H1 (cell line): ENCODE results near the gene LPP. TPM values are rescaled to one million over a fixed set of nuclear protein-coding genes. Genes with fewer than 3 reads are reported as not detected.

ENCODE experiments used
- CTCF ChIA-PET: fragments of 300-600 bp; sonication (Branson Sonifier 250); formaldehyde crosslinking; loops from one replicate; lab custom pipeline; 2021; ENCODE audit not compliant: partially characterized antibody; lab: Charles Lee
- POLR2A ChIA-PET: fragments of 300-600 bp; sonication (Branson Sonifier 250); formaldehyde crosslinking; loops from one replicate; lab custom pipeline; 2021; ENCODE audit warnings: inconsistent platforms; ENCODE audit not compliant: partially characterized antibody; lab: Charles Lee
- DNase-seq, 2 experiments: peaks; one replicate each; pipeline versions ENCODE4 v3.0.0 to v3.0.0-alpha.2; 2010 to 2022; ENCODE audit warnings: low spot score in 2 of 2, low read depth in 1 of 2, mixed read lengths in 1 of 2
- FAIRE-seq: peaks from 2 replicates; lab custom pipeline; 2011; peaks lifted over from hg19 to GRCh38; lab: Jason Lieb, UNC
- H2AFZ ChIP-seq: 2 replicates; pipeline ENCODE4 v1.8.1; 2012; ENCODE audit warnings: low read length, inconsistent platforms
- H2AK5ac ChIP-seq: 2 replicates; pipeline ENCODE4 v1.6.1; 2013; ENCODE audit warnings: low read depth, low read length
- H2BK120ac ChIP-seq: replicated peaks from 2 replicates; pipeline ENCODE3; 2013; ENCODE audit warnings: low read depth, low read length, inconsistent platforms
- H2BK12ac ChIP-seq: 2 replicates; pipeline ENCODE4 v1.6.1; 2013; ENCODE audit warnings: low read depth, low read length
- H2BK15ac ChIP-seq: 2 replicates; pipeline ENCODE4 v1.6.1; 2013; ENCODE audit warnings: low read length
- H2BK20ac ChIP-seq: 2 replicates; pipeline ENCODE4 v1.6.1; 2013; ENCODE audit warnings: low read length
- H2BK5ac ChIP-seq: 2 replicates; pipeline ENCODE4 v1.6.1; 2013; ENCODE audit warnings: low read depth, low read length
- H3K14ac ChIP-seq: 2 replicates; pipeline ENCODE4 v1.6.1; 2013; ENCODE audit warnings: inconsistent platforms; ENCODE audit not compliant: insufficient read length
- H3K18ac ChIP-seq: 2 replicates; pipeline ENCODE4 v1.6.1; 2013; ENCODE audit warnings: low read length; ENCODE audit errors: extremely low read depth
- H3K23ac ChIP-seq: 2 replicates; pipeline ENCODE4 v1.6.1; 2013; ENCODE audit warnings: inconsistent platforms; ENCODE audit not compliant: insufficient read length
- H3K23me2 ChIP-seq: 2 replicates; pipeline ENCODE4 v1.6.1; 2013; ENCODE audit warnings: low read depth, low read length
- H3K27ac ChIP-seq: 2 replicates; pipeline ENCODE4 v1.6.1; 2011; ENCODE audit warnings: low read depth, low read length, inconsistent platforms
- H3K27me3 ChIP-seq, 4 experiments: replicated peaks in 1 of 4; 1 replicate in 1 of 4; 2 replicates in 3 of 4; pipeline versions ENCODE4 v1.6.1 to v1.8.1; 2011 to 2013; ENCODE audit warnings: low read length in 3 of 4, mild to moderate bottlenecking in 3 of 4, inconsistent platforms in 2 of 4, mixed read lengths in 2 of 4, moderate library complexity in 1 of 4; ENCODE audit not compliant: control insufficient read depth in 3 of 4, insufficient read depth in 3 of 4; ENCODE audit errors: extremely low read depth in 1 of 4
- H3K36me3 ChIP-seq, 4 experiments: 2 replicates each; pipeline versions ENCODE4 v1.6.1 to v1.8.1; 2011 to 2013; ENCODE audit warnings: mild to moderate bottlenecking in 4 of 4, low read length in 3 of 4, moderate library complexity in 2 of 4, control low read depth in 1 of 4, inconsistent platforms in 1 of 4; ENCODE audit not compliant: insufficient read depth in 4 of 4, control insufficient read depth in 2 of 4
- H3K4ac ChIP-seq: replicated peaks from 2 replicates; pipeline ENCODE3; 2013; ENCODE audit warnings: low read length, low read depth, mixed read lengths, inconsistent platforms; ENCODE audit not compliant: insufficient read length
- H3K4me1 ChIP-seq, 4 experiments: replicated peaks in 1 of 4; 1 replicate in 1 of 4; 2 replicates in 3 of 4; pipeline versions ENCODE4 v1.6.1 to v1.8.1; 2011 to 2013; ENCODE audit warnings: low read length in 3 of 4, inconsistent platforms in 2 of 4, mixed read lengths in 1 of 4; ENCODE audit not compliant: insufficient read depth in 4 of 4, control insufficient read depth in 3 of 4
- H3K4me2 ChIP-seq, 2 experiments: 2 replicates each; pipeline versions ENCODE4 v1.6.1 to v1.8.1; 2011 to 2013; ENCODE audit warnings: low read depth in 2 of 2, low read length in 2 of 2, control low read depth in 1 of 2, inconsistent platforms in 1 of 2, mild to moderate bottlenecking in 1 of 2; ENCODE audit not compliant: insufficient read depth in 1 of 2
- H3K4me3 ChIP-seq, 4 experiments: fragments of 200-600, 300-600 bp in 1 of 4; sonication (generic), shearing (Covaris generic), sonication (Bioruptor Twin) in 1 of 4; 2 replicates each; pipeline versions ENCODE4 v1.5.1 to v1.8.1; 2011 to 2016; ENCODE audit warnings: low read length in 4 of 4, low read depth in 3 of 4, control low read depth in 2 of 4, inconsistent platforms in 2 of 4, mild to moderate bottlenecking in 2 of 4, mixed read lengths in 1 of 4, moderate library complexity in 1 of 4; ENCODE audit not compliant: insufficient read depth in 2 of 4; ENCODE audit errors: extremely low read depth in 1 of 4
- H3K56ac ChIP-seq: replicated peaks from 2 replicates; pipeline ENCODE3; 2013; ENCODE audit warnings: low read depth, mild to moderate bottlenecking, mixed read lengths, low read length, inconsistent platforms; ENCODE audit not compliant: insufficient read length
- H3K79me1 ChIP-seq: 2 replicates; pipeline ENCODE4 v1.6.1; 2013; ENCODE audit warnings: low read depth, low read length, control low read depth
- H3K79me2 ChIP-seq, 2 experiments: 2 replicates each; pipeline versions ENCODE4 v1.6.1 to v1.8.1; 2012 to 2013; ENCODE audit warnings: low read length in 2 of 2, mild to moderate bottlenecking in 2 of 2, inconsistent platforms in 1 of 2; ENCODE audit not compliant: insufficient read depth in 2 of 2, control insufficient read depth in 1 of 2
- H3K9ac ChIP-seq, 4 experiments: replicated peaks in 1 of 4; 1 replicate in 1 of 4; 2 replicates in 3 of 4; pipeline versions ENCODE4 v1.6.1 to v1.8.1; 2011 to 2013; ENCODE audit warnings: low read depth in 3 of 4, low read length in 3 of 4, control low read depth in 2 of 4, mild to moderate bottlenecking in 2 of 4, moderate library complexity in 2 of 4, inconsistent platforms in 1 of 4; ENCODE audit errors: extremely low read depth in 1 of 4
- H3K9me3 ChIP-seq, 2 experiments: 2 replicates each; pipeline versions ENCODE4 v1.6.1 to v1.8.1; 2012 to 2013; ENCODE audit warnings: mild to moderate bottlenecking in 2 of 2, moderate library complexity in 2 of 2, control low read depth in 1 of 2, inconsistent platforms in 1 of 2, low read depth in 1 of 2, low read length in 1 of 2, mixed read lengths in 1 of 2; ENCODE audit not compliant: insufficient read depth in 2 of 2
- H4K20me1 ChIP-seq, 2 experiments: replicated peaks in 1 of 2; 2 replicates each; pipeline versions ENCODE3 to v1.8.1; 2011 to 2013; ENCODE audit warnings: inconsistent platforms in 2 of 2, low read length in 2 of 2, mild to moderate bottlenecking in 1 of 2; ENCODE audit not compliant: insufficient read depth in 2 of 2, control insufficient read depth in 1 of 2
- H4K5ac ChIP-seq: 2 replicates; pipeline ENCODE4 v1.6.1; 2013; ENCODE audit warnings: low read length, low read depth, mixed read lengths, inconsistent platforms; ENCODE audit not compliant: insufficient read length
- H4K8ac ChIP-seq: 2 replicates; pipeline ENCODE4 v1.8.0; 2013; ENCODE audit warnings: mild to moderate bottlenecking, moderate library complexity, low read length, inconsistent platforms; ENCODE audit not compliant: insufficient read depth; ENCODE audit errors: extremely low read depth
- H4K91ac ChIP-seq: replicated peaks from 2 replicates; pipeline ENCODE3; 2013; ENCODE audit warnings: low read length, mixed read lengths, inconsistent platforms; ENCODE audit not compliant: insufficient read length
- CHD2 ChIP-seq: IDR thresholded peaks from 2 replicates; pipeline ENCODE4 v1.6.1; 2012; ENCODE audit warnings: low read length, improper control_type of control experiment
- EGR1 ChIP-seq: IDR thresholded peaks from 2 replicates; pipeline ENCODE4 v1.6.1; 2011; ENCODE audit warnings: low read depth, low read length, borderline replicate concordance
- EP300 ChIP-seq, 2 experiments: IDR thresholded peaks; 1 replicate in 1 of 2; 2 replicates in 1 of 2; pipeline ENCODE4 v1.6.1; 2011 to 2012; ENCODE audit warnings: low read depth in 2 of 2, low read length in 2 of 2, mild to moderate bottlenecking in 2 of 2, borderline replicate concordance in 1 of 2, inconsistent platforms in 1 of 2, moderate library complexity in 1 of 2
- JUND ChIP-seq: IDR thresholded peaks from 2 replicates; pipeline ENCODE4 v1.6.1; 2011; ENCODE audit warnings: mild to moderate bottlenecking, improper control_type of control experiment, low read length
- RAD21 ChIP-seq, 2 experiments: IDR thresholded peaks in 1 of 2; conservative IDR thresholded peaks in 1 of 2; 2 replicates each; pipeline ENCODE4 v1.6.1; 2011; ENCODE audit warnings: low read depth in 2 of 2, low read length in 2 of 2, improper control_type of control experiment in 1 of 2, inconsistent platforms in 1 of 2, mild to moderate bottlenecking in 1 of 2, moderate library complexity in 1 of 2
- RBBP5 ChIP-seq: IDR thresholded peaks from 2 replicates; pipeline ENCODE4 v1.7.1; 2012; ENCODE audit warnings: low read depth, mild to moderate bottlenecking, inconsistent platforms, low read length, moderate library complexity, borderline replicate concordance
- SIX5 ChIP-seq: IDR thresholded peaks from 2 replicates; pipeline ENCODE4 v1.6.1; 2011; ENCODE audit warnings: mild to moderate bottlenecking, low read depth, low read length
- TAF1 ChIP-seq: IDR thresholded peaks from 2 replicates; pipeline ENCODE4 v1.6.1; 2011; ENCODE audit warnings: mild to moderate bottlenecking, low read depth, low read length
- WGBS, 2 experiments: shearing (Covaris generic) in 1 of 2; methylation state at CpG; one replicate each; pipeline versions ENCODE4 v1.1.6 to v1.1.7; 2013 to 2015; ENCODE audit warnings: low lambda C conversion rate in 2 of 2, mixed read lengths in 2 of 2, inconsistent platforms in 1 of 2, low coverage in 1 of 2, missing lambda C conversion rate in 1 of 2; ENCODE audit not compliant: insufficient replicate concordance in 2 of 2, insufficient coverage in 1 of 2, insufficient read length in 1 of 2; ENCODE audit errors: extremely low coverage in 1 of 2, missing lambda C conversion rate in 1 of 2; 5-methylcytosine and 5-hydroxymethylcytosine counted together
- polyA plus RNA-seq, 7 experiments: library from polyadenylated mRNA; depleted of rRNA in 3 of 7; stranded (reverse) in 5 of 7; unstranded in 2 of 7; fragments of >200 nt in 5 of 7; fragments of 200-250 nt in 2 of 7; gene quantifications; 1 replicate in 5 of 7; 2 replicates in 1 of 7; 4 replicates in 1 of 7; pipeline versions ENCODE4 v1.2.1 to v1.2.3, GENCODE V29; 2011 to 2013; ENCODE audit warnings: missing spikeins in 2 of 7, mixed read lengths in 2 of 7
- total RNA-seq: library from RNA; stranded (reverse); fragmentation: NEBNext Ultra II Directional; extraction: Animal tissue kit (Norgen Biotek cat#: 25700); gene quantifications from 2 replicates; pipeline ENCODE4 v1.2.1, GENCODE V29; 2021
- TF ChIP-seq, protein P1 (sequence below), 3 experiments: IDR thresholded peaks; 1 replicate in 2 of 3; 2 replicates in 1 of 3; pipeline versions ENCODE4 v1.5.1 to v1.6.1; 2011; ENCODE audit warnings: low read length in 3 of 3, mild to moderate bottlenecking in 3 of 3, inconsistent platforms in 2 of 3, low read depth in 1 of 3, moderate library complexity in 1 of 3; ENCODE audit not compliant: insufficient read depth in 1 of 3; ENCODE audit errors: control extremely low read depth in 1 of 3
- TF ChIP-seq, protein P2 (sequence below): IDR thresholded peaks from 2 replicates; pipeline ENCODE4 v1.6.1; 2011; ENCODE audit warnings: low read depth, mild to moderate bottlenecking, low read length; ENCODE audit not compliant: insufficient read depth

LPP gene
- total and polyA plus RNA-seq, 2 of the 8 experiments (the other 6 are each of a cell fraction or from before 2014, with no cell fraction given): 10.0 to 53.3 TPM

DNA sequence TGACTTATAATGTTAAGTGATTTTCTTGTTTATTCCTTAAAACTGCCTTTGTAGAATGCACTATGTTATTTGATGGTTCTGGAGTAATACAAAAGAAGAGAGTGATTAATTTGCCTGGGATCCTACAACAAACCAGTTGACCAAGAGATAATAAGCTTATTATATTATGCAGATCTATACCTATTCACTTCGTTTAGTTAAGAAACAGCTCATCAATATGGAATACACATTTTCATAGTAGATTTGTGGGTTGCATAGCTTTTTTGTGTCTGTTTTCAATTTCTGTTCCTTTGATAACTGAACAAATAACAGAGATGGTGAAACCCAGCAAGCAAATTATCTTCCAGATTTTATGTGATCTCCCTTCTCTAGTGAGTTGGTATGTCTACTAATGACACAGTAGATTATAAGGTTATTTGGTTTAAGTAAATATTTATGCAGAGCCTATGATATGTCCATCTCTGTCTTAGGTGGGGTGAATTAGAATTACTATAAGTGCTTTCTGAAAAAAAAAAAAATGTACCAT is 574.5 kb downstream of the LPP start:
- H3K23ac ChIP-seq: no peak overlapping the region
- TF ChIP-seq RBBP5: no peak
- no peak for TF ChIP-seq TAF1
- TF ChIP-seq, protein P1, sequence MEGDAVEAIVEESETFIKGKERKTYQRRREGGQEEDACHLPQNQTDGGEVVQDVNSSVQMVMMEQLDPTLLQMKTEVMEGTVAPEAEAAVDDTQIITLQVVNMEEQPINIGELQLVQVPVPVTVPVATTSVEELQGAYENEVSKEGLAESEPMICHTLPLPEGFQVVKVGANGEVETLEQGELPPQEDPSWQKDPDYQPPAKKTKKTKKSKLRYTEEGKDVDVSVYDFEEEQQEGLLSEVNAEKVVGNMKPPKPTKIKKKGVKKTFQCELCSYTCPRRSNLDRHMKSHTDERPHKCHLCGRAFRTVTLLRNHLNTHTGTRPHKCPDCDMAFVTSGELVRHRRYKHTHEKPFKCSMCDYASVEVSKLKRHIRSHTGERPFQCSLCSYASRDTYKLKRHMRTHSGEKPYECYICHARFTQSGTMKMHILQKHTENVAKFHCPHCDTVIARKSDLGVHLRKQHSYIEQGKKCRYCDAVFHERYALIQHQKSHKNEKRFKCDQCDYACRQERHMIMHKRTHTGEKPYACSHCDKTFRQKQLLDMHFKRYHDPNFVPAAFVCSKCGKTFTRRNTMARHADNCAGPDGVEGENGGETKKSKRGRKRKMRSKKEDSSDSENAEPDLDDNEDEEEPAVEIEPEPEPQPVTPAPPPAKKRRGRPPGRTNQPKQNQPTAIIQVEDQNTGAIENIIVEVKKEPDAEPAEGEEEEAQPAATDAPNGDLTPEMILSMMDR (IDR thresholded peaks at IDR 0.05; ENCODE audit: control extremely low read depth in 1 of 3, insufficient read depth in 1 of 3, low read depth in 1 of 3, low read length in 3 of 3): no peak
- no peak for TF ChIP-seq JUND
- no peak for TF ChIP-seq EP300 (IDR thresholded peaks at IDR 0.05; ENCODE audit: borderline replicate concordance in 1 of 2, low read depth in 2 of 2, low read length in 2 of 2)
- no peak for TF ChIP-seq SIX5
- no peak for TF ChIP-seq EGR1
- no peak for TF ChIP-seq RAD21 (IDR thresholded peaks at IDR 0.05 in 1 of 2, conservative IDR thresholded peaks at IDR 0.05 in 1 of 2; ENCODE audit: low read depth in 2 of 2, low read length in 2 of 2)
- TF ChIP-seq, protein P2, sequence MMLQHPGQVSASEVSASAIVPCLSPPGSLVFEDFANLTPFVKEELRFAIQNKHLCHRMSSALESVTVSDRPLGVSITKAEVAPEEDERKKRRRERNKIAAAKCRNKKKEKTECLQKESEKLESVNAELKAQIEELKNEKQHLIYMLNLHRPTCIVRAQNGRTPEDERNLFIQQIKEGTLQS: no peak
- no peak for TF ChIP-seq CHD2

More for the DNA sequence above, 574.5 kb downstream of the LPP start:
- H3K56ac ChIP-seq: no peak overlapping the region
- no peaks in the 10 kb centered on the region for H3K4me1 ChIP-seq
- H3K4me2 ChIP-seq: no peak overlapping the region
- H4K8ac ChIP-seq: no peak overlapping the region
- no peak overlapping the region for H3K9ac ChIP-seq
- FAIRE-seq: no peak
- H4K5ac ChIP-seq: no peak overlapping the region
- no peak overlapping the region for H2AFZ ChIP-seq
- H4K91ac ChIP-seq: no peak overlapping the region
- H2AK5ac ChIP-seq: no peak overlapping the region
- POLR2A ChIA-PET: no interaction called here
- H3K4ac ChIP-seq: no peak overlapping the region
- no peak overlapping the region for H3K27ac ChIP-seq
- no peaks in the 10 kb centered on the region for H3K9me3 ChIP-seq
- H3K36me3 ChIP-seq: no peaks in the 10 kb centered on the region
- no peak overlapping the region for H2BK5ac ChIP-seq
- H4K20me1 ChIP-seq: no peaks in the 10 kb centered on the region
- no peak overlapping the region for H2BK20ac ChIP-seq
- CTCF ChIA-PET: interaction anchor here (0.5 to 1.0 kb wide), 5 partner anchors 22 to 773 kb away, joined by 3 to 4 read pairs (median 3); no protein-coding TSS in a partner anchor
- H2BK120ac ChIP-seq: no peak overlapping the region
- no peak overlapping the region for H3K14ac ChIP-seq
- no peak overlapping the region for H3K18ac ChIP-seq
- DNase-seq: no peak
- H3K27me3 ChIP-seq: no peaks in the 10 kb centered on the region
- H2BK12ac ChIP-seq: no peak overlapping the region
- no peaks in the 10 kb centered on the region for H3K79me2 ChIP-seq
- WGBS, 2 experiments: 100% methylated on average over 1 of the region's 1 CpG; no CpG with 5 or more reads in 1 of the 2 experiments
- H3K23me2 ChIP-seq: no peaks in the 10 kb centered on the region
- no peaks in the 10 kb centered on the region for H3K79me1 ChIP-seq
- H3K4me3 ChIP-seq: no peak overlapping the region
- H2BK15ac ChIP-seq: no peak overlapping the region
